HepG2 (cell line): ENCODE data around the gene CPXM2. TPM values are rescaled to one million over a fixed set of nuclear protein-coding genes. Genes with fewer than 3 reads are reported as not detected.

Experiments
- ATAC-seq: fragments of 200-7000 bp; cut with Tn5 transposase; 3 replicates; pipeline ENCODE4 v1.9.1; 2020; ENCODE audit warnings: mild to moderate bottlenecking, moderate library complexity
- BruUV-seq: library from RNA; stranded (reverse); fragments of 400-500 nt; replicated peaks from 2 replicates; lab custom pipeline; 2021; lab: Mats Ljungman, UMichigan
- CTCF ChIA-PET: fragments of 300-600 bp; formaldehyde crosslinking; extraction: SDS; loops from one replicate; lab custom pipeline; 2021; ENCODE audit warnings: low total read pairs, inconsistent platforms, low intra/inter-chr PET ratio; lab: Yijun Ruan, JAX
- POLR2A ChIA-PET: fragments of 350-600 bp; sonication (Branson Sonifier 250); formaldehyde crosslinking; loops from one replicate; lab custom pipeline; 2020; ENCODE audit warnings: antibody characterized with exemption, inconsistent platforms; lab: Yijun Ruan, JAX
- DNase-seq: peaks from one replicate; pipeline ENCODE4 v3.0.0-alpha.2; 2015; ENCODE audit warnings: low spot score
- FAIRE-seq: peaks from 3 replicates; lab custom pipeline; 2011; peaks lifted over from hg19 to GRCh38; lab: Jason Lieb, UNC
- H2AFZ ChIP-seq: one replicate; pipeline ENCODE4 v1.6.1; 2011; ENCODE audit warnings: low read length, inconsistent platforms
- H3K27ac ChIP-seq: fragments of 300-600 bp; 3 replicates; pipeline ENCODE4 v1.8.0; 2011; ENCODE audit warnings: mixed run types, mild to moderate bottlenecking, mixed read lengths, low read length, inconsistent platforms; ENCODE audit not compliant: insufficient read depth; ENCODE audit errors: extremely low read length
- H3K27me3 ChIP-seq, 2 experiments: fragments of 200-600 bp in 1 of 2; 2 replicates in 1 of 2; 3 replicates in 1 of 2; pipeline versions ENCODE4 v1.6.0 to v1.8.0; 2011; ENCODE audit warnings: low read length in 2 of 2, mild to moderate bottlenecking in 2 of 2, moderate library complexity in 2 of 2, inconsistent platforms in 1 of 2; ENCODE audit not compliant: insufficient read depth in 2 of 2, control insufficient read depth in 1 of 2
- H3K36me3 ChIP-seq, 2 experiments: fragments of 200-600 bp in 1 of 2; replicated peaks in 1 of 2; 2 replicates in 1 of 2; 3 replicates in 1 of 2; pipeline versions ENCODE4 v1.5.1 to v1.8.0; 2011; ENCODE audit warnings: low read length in 2 of 2, inconsistent platforms in 1 of 2; ENCODE audit not compliant: insufficient read depth in 2 of 2, control insufficient read depth in 1 of 2
- H3K4me1 ChIP-seq: 2 replicates; pipeline ENCODE4 v1.5.1; 2012; ENCODE audit warnings: low read length, inconsistent platforms; ENCODE audit not compliant: insufficient read depth
- H3K4me2 ChIP-seq: 2 replicates; pipeline ENCODE4 v1.6.0; 2011; ENCODE audit warnings: low read depth, low read length, inconsistent platforms
- H3K4me3 ChIP-seq, 3 experiments: fragments of 200-600 bp in 1 of 3; sonication (generic), shearing (Covaris generic) in 1 of 3; replicated peaks in 1 of 3; 2 replicates each; pipeline ENCODE4 v1.5.1; 2011 to 2016; ENCODE audit warnings: low read length in 3 of 3, inconsistent platforms in 2 of 3, low read depth in 2 of 3, mild to moderate bottlenecking in 2 of 3, control low read depth in 1 of 3, mixed read lengths in 1 of 3; ENCODE audit not compliant: insufficient read depth in 1 of 3
- H3K79me2 ChIP-seq: one replicate; pipeline ENCODE4 v1.6.1; 2011; ENCODE audit warnings: low read length, inconsistent platforms; ENCODE audit not compliant: insufficient read depth
- H3K9ac ChIP-seq: 2 replicates; pipeline ENCODE4 v1.6.0; 2011; ENCODE audit warnings: mild to moderate bottlenecking, low read depth, low read length, inconsistent platforms; ENCODE audit not compliant: insufficient read depth
- H3K9me3 ChIP-seq: 2 replicates; pipeline ENCODE4 v1.5.1; 2012; ENCODE audit warnings: mild to moderate bottlenecking, low read length
- H4K20me1 ChIP-seq: 2 replicates; pipeline ENCODE4 v1.6.0; 2011; ENCODE audit warnings: inconsistent platforms, mild to moderate bottlenecking, low read length, moderate library complexity; ENCODE audit not compliant: insufficient read depth
- ARHGAP35 ChIP-seq: sonication (generic); formaldehyde crosslinking; IDR thresholded peaks from 2 replicates; pipeline ENCODE4 v1.9.0; 2022; ENCODE audit warnings: mild to moderate bottlenecking, inconsistent platforms, moderate library complexity, missing genetic modification reagents, borderline replicate concordance
- ARID2 ChIP-seq: sonication (generic); formaldehyde crosslinking; IDR thresholded peaks from 2 replicates; pipeline ENCODE4 v1.8.1; 2022; ENCODE audit warnings: mild to moderate bottlenecking, missing genetic modification reagents, borderline replicate concordance
- NFYC ChIP-seq: IDR thresholded peaks from 2 replicates; pipeline ENCODE4 v1.6.1; 2016; ENCODE audit warnings: missing genetic modification reagents, missing compliant biosample characterization
- SMARCC2 ChIP-seq: fragments of 450-650 bp; IDR thresholded peaks from 2 replicates; pipeline ENCODE4 v1.6.1; 2017; ENCODE audit warnings: antibody characterized with exemption, mild to moderate bottlenecking
- ZNF124 ChIP-seq: sonication (generic); formaldehyde crosslinking; IDR thresholded peaks from 2 replicates; pipeline ENCODE4 v1.4.0; 2020; ENCODE audit warnings: missing genetic modification reagents
- ZNF225 ChIP-seq: sonication (generic); formaldehyde crosslinking; IDR thresholded peaks from 2 replicates; pipeline ENCODE4 v1.4.0; 2020; ENCODE audit warnings: mild to moderate bottlenecking, missing genetic modification reagents
- ZNF644 ChIP-seq: IDR thresholded peaks from 2 replicates; pipeline ENCODE4 v1.6.1; 2016; ENCODE audit warnings: low read depth
- ZNF75D ChIP-seq: sonication (generic); formaldehyde crosslinking; IDR thresholded peaks from 2 replicates; pipeline ENCODE4 v1.8.1; 2023; ENCODE audit warnings: missing genetic modification reagents, mild to moderate bottlenecking, borderline replicate concordance
- ZNF782 ChIP-seq: sonication (generic); formaldehyde crosslinking; IDR thresholded peaks from 2 replicates; pipeline ENCODE4 v1.4.0; 2020; ENCODE audit warnings: missing genetic modification reagents, mild to moderate bottlenecking, borderline replicate concordance
- ZNF879 ChIP-seq: sonication (generic); formaldehyde crosslinking; IDR thresholded peaks from 2 replicates; pipeline ENCODE4 v1.8.1; 2023; ENCODE audit warnings: missing genetic modification reagents
- ZZZ3 ChIP-seq: sonication (generic); formaldehyde crosslinking; IDR thresholded peaks from 2 replicates; pipeline ENCODE4 v1.4.0; 2020; ENCODE audit warnings: missing genetic modification reagents, mild to moderate bottlenecking, borderline replicate concordance
- whole genome bisulfite sequencing: methylation state at CpG from one replicate; pipeline ENCODE4 v1.1.6; 2017; ENCODE audit warnings: low lambda C conversion rate; 5-methylcytosine and 5-hydroxymethylcytosine counted together
- in situ Hi-C: cut with HindIII; loops from 2 replicates; pipeline ENCODE4 v1.10.0; 2017; ENCODE audit warnings: low pct_unique_long_range_greater_than_20kb; ENCODE audit not compliant: extremely low pct_ligation_motif_present
- intact Hi-C: fragments of 100-400 bp; cut with micrococcal nuclease; formaldehyde crosslinking; loops from one replicate; pipeline ENCODE4 v1.10.0; 2022; ENCODE audit not compliant: unreplicated experiment
- polyA plus RNA-seq, 8 experiments: library from polyadenylated mRNA; depleted of rRNA in 3 of 8; stranded (reverse) in 7 of 8; unstranded in 1 of 8; fragments of >200 nt; fragmentation: Illumina TruSeq in 4 of 8; extraction: Trizol in 4 of 8; gene quantifications; 2 replicates each; pipeline versions ENCODE4 v1.2.1 to v1.2.3, GENCODE V29; 2011 to 2016; ENCODE audit warnings: low read depth in 4 of 8, missing spikeins in 1 of 8, mixed read lengths in 1 of 8; ENCODE audit not compliant: insufficient read depth in 1 of 8
- total RNA-seq, 5 experiments: library from RNA; depleted of rRNA; stranded (reverse); fragments of >200 nt; fragmentation: Illumina TruSeq; extraction: Trizol; gene quantifications; 2 replicates each; pipeline ENCODE4 v1.2.3, GENCODE V29; 2016; ENCODE audit warnings: low read depth in 1 of 5
- TF ChIP-seq, protein P1 (sequence below): sonication (generic); formaldehyde crosslinking; IDR thresholded peaks from 2 replicates; pipeline ENCODE4 v1.9.0; 2021; ENCODE audit warnings: missing genetic modification reagents, borderline replicate concordance
- TF ChIP-seq, protein P2 (sequence below): sonication (generic); formaldehyde crosslinking; IDR thresholded peaks from 2 replicates; pipeline ENCODE4 v1.9.0; 2022; ENCODE audit warnings: missing genetic modification reagents, mild to moderate bottlenecking, borderline replicate concordance
- TF ChIP-seq, protein P3 (sequence below): IDR thresholded peaks from 2 replicates; pipeline ENCODE4 v1.6.1; 2016; ENCODE audit warnings: missing genetic modification reagents, missing compliant biosample characterization
- TF ChIP-seq, protein P4 (sequence below): sonication (generic); formaldehyde crosslinking; IDR thresholded peaks from 2 replicates; pipeline ENCODE4 v1.4.0; 2020; ENCODE audit warnings: missing genetic modification reagents

The CPXM2 gene
- total and polyA plus RNA-seq, 2 of the 13 experiments (the other 11 are each of a cell fraction or from before 2014, with no cell fraction given), result 0.03 TPM; not detected in 1

DNA sequence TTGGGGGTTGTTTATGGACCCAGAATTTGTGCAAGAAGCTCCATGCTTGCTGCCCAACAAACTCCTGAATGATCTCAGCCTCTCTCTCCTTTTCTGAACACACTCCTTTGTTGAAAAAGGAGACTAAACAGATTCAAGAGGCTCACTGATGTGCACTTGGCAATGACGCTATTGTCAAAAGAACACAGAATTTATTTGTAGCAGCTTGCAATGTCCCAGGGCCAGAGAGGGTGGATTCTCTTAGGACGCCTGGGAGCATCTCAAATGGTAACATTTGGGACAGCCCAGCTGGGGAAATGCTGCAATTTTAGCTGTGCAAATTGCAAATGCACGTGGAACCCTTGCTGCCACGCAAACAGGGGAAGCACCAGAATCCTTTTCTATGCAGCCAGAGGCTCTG is 145.5 kb downstream of the CPXM2 start (continued):
- TF ChIP-seq, protein P1, sequence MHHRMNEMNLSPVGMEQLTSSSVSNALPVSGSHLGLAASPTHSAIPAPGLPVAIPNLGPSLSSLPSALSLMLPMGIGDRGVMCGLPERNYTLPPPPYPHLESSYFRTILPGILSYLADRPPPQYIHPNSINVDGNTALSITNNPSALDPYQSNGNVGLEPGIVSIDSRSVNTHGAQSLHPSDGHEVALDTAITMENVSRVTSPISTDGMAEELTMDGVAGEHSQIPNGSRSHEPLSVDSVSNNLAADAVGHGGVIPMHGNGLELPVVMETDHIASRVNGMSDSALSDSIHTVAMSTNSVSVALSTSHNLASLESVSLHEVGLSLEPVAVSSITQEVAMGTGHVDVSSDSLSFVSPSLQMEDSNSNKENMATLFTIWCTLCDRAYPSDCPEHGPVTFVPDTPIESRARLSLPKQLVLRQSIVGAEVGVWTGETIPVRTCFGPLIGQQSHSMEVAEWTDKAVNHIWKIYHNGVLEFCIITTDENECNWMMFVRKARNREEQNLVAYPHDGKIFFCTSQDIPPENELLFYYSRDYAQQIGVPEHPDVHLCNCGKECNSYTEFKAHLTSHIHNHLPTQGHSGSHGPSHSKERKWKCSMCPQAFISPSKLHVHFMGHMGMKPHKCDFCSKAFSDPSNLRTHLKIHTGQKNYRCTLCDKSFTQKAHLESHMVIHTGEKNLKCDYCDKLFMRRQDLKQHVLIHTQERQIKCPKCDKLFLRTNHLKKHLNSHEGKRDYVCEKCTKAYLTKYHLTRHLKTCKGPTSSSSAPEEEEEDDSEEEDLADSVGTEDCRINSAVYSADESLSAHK, result no peak
- TF ChIP-seq, protein P2, sequence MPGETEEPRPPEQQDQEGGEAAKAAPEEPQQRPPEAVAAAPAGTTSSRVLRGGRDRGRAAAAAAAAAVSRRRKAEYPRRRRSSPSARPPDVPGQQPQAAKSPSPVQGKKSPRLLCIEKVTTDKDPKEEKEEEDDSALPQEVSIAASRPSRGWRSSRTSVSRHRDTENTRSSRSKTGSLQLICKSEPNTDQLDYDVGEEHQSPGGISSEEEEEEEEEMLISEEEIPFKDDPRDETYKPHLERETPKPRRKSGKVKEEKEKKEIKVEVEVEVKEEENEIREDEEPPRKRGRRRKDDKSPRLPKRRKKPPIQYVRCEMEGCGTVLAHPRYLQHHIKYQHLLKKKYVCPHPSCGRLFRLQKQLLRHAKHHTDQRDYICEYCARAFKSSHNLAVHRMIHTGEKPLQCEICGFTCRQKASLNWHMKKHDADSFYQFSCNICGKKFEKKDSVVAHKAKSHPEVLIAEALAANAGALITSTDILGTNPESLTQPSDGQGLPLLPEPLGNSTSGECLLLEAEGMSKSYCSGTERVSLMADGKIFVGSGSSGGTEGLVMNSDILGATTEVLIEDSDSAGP, result no peak
- TF ChIP-seq, protein P3, sequence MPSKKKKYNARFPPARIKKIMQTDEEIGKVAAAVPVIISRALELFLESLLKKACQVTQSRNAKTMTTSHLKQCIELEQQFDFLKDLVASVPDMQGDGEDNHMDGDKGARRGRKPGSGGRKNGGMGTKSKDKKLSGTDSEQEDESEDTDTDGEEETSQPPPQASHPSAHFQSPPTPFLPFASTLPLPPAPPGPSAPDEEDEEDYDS (CRISPR knock-in tag), result no peak
- TF ChIP-seq ARID2 (CRISPR knock-in tag) (no peak), ZNF782 (CRISPR knock-in tag) (no peak)

DNA sequence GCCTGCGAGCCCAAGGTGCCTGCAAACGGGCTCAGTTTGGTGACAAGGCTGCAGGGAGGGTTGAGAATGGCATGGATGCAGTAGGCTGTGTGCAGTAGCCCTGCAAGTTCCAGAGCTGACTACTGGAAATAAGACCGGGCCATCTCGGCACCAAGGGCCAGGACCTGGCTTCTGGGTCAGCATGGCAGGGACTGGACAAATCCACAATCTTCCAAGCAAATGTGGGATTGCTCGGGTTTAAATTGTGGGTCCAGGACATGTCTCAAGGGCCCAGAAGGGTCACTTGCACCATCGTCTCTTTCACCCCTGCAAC is 147.4 kb downstream of the CPXM2 start:
- ATAC-seq (no peak), FAIRE-seq (no peak), DNase-seq (no peak)
- Histone ChIP-seq H3K4me2 (no peak overlapping the region), H3K27ac (no peak overlapping the region), H4K20me1 (no peaks in the 10 kb centered on the region), H3K36me3 (no peaks in the 10 kb centered on the region), H3K9me3 (no peaks in the 10 kb centered on the region), H3K27me3 (peaks cover 0 to 8% of the 10 kb centered on the region in 2 experiments; a peak in 3 of 5 replicates), H3K4me3 (no peak overlapping the region), H3K9ac (no peak overlapping the region), H3K4me1 (no peaks in the 10 kb centered on the region), H3K79me2 (no peaks in the 10 kb centered on the region), H2AFZ (no peak overlapping the region)
- WGBS, result 20% methylated on average over 3 of the region's 6 CpGs
- no TSS peak for BruUV-seq
- intact Hi-C loops, result no loop called here
- in situ Hi-C loops, result no loop called here
- POLR2A ChIA-PET, result no interaction called here
- CTCF ChIA-PET, result no interaction called here
- TF ChIP-seq SMARCC2 (no peak), ZNF75D (CRISPR knock-in tag) (no peak), ZZZ3 (CRISPR knock-in tag) (no peak), NFYC (CRISPR knock-in tag) (no peak), ZNF225 (CRISPR knock-in tag) (no peak), ZNF879 (CRISPR knock-in tag) (no peak), ARHGAP35 (no peak), ZNF644 (CRISPR knock-in tag) (no peak), ZNF124 (no peak)
- TF ChIP-seq, protein P4, sequence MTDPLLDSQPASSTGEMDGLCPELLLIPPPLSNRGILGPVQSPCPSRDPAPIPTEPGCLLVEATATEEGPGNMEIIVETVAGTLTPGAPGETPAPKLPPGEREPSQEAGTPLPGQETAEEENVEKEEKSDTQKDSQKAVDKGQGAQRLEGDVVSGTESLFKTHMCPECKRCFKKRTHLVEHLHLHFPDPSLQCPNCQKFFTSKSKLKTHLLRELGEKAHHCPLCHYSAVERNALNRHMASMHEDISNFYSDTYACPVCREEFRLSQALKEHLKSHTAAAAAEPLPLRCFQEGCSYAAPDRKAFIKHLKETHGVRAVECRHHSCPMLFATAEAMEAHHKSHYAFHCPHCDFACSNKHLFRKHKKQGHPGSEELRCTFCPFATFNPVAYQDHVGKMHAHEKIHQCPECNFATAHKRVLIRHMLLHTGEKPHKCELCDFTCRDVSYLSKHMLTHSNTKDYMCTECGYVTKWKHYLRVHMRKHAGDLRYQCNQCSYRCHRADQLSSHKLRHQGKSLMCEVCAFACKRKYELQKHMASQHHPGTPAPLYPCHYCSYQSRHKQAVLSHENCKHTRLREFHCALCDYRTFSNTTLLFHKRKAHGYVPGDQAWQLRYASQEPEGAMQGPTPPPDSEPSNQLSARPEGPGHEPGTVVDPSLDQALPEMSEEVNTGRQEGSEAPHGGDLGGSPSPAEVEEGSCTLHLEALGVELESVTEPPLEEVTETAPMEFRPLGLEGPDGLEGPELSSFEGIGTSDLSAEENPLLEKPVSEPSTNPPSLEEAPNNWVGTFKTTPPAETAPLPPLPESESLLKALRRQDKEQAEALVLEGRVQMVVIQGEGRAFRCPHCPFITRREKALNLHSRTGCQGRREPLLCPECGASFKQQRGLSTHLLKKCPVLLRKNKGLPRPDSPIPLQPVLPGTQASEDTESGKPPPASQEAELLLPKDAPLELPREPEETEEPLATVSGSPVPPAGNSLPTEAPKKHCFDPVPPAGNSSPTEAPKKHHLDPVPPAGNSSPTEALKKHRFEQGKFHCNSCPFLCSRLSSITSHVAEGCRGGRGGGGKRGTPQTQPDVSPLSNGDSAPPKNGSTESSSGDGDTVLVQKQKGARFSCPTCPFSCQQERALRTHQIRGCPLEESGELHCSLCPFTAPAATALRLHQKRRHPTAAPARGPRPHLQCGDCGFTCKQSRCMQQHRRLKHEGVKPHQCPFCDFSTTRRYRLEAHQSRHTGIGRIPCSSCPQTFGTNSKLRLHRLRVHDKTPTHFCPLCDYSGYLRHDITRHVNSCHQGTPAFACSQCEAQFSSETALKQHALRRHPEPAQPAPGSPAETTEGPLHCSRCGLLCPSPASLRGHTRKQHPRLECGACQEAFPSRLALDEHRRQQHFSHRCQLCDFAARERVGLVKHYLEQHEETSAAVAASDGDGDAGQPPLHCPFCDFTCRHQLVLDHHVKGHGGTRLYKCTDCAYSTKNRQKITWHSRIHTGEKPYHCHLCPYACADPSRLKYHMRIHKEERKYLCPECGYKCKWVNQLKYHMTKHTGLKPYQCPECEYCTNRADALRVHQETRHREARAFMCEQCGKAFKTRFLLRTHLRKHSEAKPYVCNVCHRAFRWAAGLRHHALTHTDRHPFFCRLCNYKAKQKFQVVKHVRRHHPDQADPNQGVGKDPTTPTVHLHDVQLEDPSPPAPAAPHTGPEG, result no peak
